SK-N-SH (cell line): ENCODE results near the gene AGAP1.

ENCODE experiments used
- CHD2 ChIP-seq: fragments of 150-350 bp; IDR thresholded peaks from 2 replicates; pipeline ENCODE4 v1.6.1; 2018; ENCODE audit warnings: low read length; ENCODE audit not compliant: partially characterized antibody
- ELF1 ChIP-seq: IDR thresholded peaks from 2 replicates; pipeline ENCODE4 v1.4.0; 2012
- GABPA ChIP-seq: IDR thresholded peaks from 2 replicates; pipeline ENCODE4 v1.4.0; 2012; ENCODE audit warnings: low read depth, mild to moderate bottlenecking
- JUND ChIP-seq: IDR thresholded peaks from 2 replicates; pipeline ENCODE4 v1.4.0; 2012
- POLR2AphosphoS5 ChIP-seq: IDR thresholded peaks from 2 replicates; pipeline ENCODE4 v1.6.1; 2012; ENCODE audit warnings: low read depth, low read length
- TF ChIP-seq, protein P1 (sequence below): fragments of 200-600 bp; sonication (generic); IDR thresholded peaks from 2 replicates; pipeline ENCODE4 v1.6.1; 2017; ENCODE audit warnings: antibody characterized with exemption, mild to moderate bottlenecking, moderate library complexity

DNA sequence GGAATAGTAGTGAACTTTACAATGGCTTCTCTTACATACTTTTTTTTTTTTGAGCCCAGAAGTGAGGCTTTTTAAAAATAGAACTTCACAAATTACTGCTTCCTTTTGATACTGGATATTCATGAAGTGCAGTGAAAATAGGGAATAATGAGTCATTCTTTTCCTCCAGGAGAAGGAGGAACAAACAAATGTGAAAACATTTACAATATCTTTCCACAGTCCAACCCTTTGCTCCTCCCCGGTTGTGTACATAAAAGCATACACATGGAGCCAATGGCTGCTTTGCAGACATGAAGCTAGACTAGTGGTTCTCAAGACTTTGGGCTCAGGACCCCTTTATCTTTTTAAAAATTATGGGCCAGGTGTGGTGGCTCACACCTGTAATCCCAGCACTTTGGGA, 407.4 kb downstream of the AGAP1 start:
- TF ChIP-seq GABPA = no peak
- TF ChIP-seq, protein P1, sequence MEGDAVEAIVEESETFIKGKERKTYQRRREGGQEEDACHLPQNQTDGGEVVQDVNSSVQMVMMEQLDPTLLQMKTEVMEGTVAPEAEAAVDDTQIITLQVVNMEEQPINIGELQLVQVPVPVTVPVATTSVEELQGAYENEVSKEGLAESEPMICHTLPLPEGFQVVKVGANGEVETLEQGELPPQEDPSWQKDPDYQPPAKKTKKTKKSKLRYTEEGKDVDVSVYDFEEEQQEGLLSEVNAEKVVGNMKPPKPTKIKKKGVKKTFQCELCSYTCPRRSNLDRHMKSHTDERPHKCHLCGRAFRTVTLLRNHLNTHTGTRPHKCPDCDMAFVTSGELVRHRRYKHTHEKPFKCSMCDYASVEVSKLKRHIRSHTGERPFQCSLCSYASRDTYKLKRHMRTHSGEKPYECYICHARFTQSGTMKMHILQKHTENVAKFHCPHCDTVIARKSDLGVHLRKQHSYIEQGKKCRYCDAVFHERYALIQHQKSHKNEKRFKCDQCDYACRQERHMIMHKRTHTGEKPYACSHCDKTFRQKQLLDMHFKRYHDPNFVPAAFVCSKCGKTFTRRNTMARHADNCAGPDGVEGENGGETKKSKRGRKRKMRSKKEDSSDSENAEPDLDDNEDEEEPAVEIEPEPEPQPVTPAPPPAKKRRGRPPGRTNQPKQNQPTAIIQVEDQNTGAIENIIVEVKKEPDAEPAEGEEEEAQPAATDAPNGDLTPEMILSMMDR = no peak
- no peak for TF ChIP-seq POLR2AphosphoS5
- no peak for TF ChIP-seq ELF1
- TF ChIP-seq JUND = no peak
- no peak for TF ChIP-seq CHD2
